OCI-LY7 (cell line): ENCODE data around the gene SESN2. TPM values are rescaled to one million over a fixed set of nuclear protein-coding genes. Genes with fewer than 3 reads are reported as not detected.

ENCODE experiments used
- BruUV-seq: library from RNA; stranded (reverse); fragments of 400-500 nt; replicated peaks from 2 replicates; lab custom pipeline; 2021; lab: Mats Ljungman, UMichigan
- CTCF ChIA-PET: fragments of 300-600 bp; sonication (Branson Sonifier 250); formaldehyde crosslinking; loops from one replicate; lab custom pipeline; 2022; ENCODE audit warnings: antibody characterized with exemption; ENCODE audit not compliant: unreplicated experiment; lab: Charles Lee
- POLR2A ChIA-PET: fragments of 300-600 bp; sonication (Branson Sonifier 250); formaldehyde crosslinking; loops from one replicate; lab custom pipeline; 2022; ENCODE audit warnings: antibody characterized with exemption; lab: Charles Lee
- DNase-seq: peaks from one replicate; pipeline ENCODE4 v3.0.0-alpha.2; 2015; ENCODE audit warnings: low spot score
- H2AFZ ChIP-seq: fragments of 200-600 bp; sonication (generic), shearing (Covaris generic); 2 replicates; pipeline ENCODE4 v1.6.1; 2014; ENCODE audit warnings: mild to moderate bottlenecking, antibody characterized with exemption, low read length, moderate library complexity
- H3K27ac ChIP-seq: fragments of 200-600 bp; sonication (generic); 2 replicates; pipeline ENCODE4 v1.5.1; 2014; ENCODE audit warnings: mixed run types, low read depth, mild to moderate bottlenecking, moderate library complexity, low read length, inconsistent platforms; ENCODE audit not compliant: poor library complexity, severe bottlenecking
- H3K36me3 ChIP-seq: fragments of 200-600 bp; sonication (generic); 2 replicates; pipeline ENCODE4 v1.6.1; 2014; ENCODE audit warnings: mild to moderate bottlenecking, antibody characterized with exemption, low read length, moderate library complexity, mixed read lengths; ENCODE audit not compliant: insufficient read depth
- H3K4me1 ChIP-seq: fragments of 200-600 bp; sonication (generic); 2 replicates; pipeline ENCODE4 v1.5.1; 2014; ENCODE audit warnings: mild to moderate bottlenecking, low read length; ENCODE audit not compliant: insufficient read depth, poor library complexity, severe bottlenecking
- H3K4me2 ChIP-seq: fragments of 200-600 bp; sonication (generic); 2 replicates; pipeline ENCODE4 v1.6.1; 2014; ENCODE audit warnings: mild to moderate bottlenecking, low read length
- H3K4me3 ChIP-seq: fragments of 200-600 bp; sonication (generic); 2 replicates; pipeline ENCODE4 v1.5.1; 2014; ENCODE audit warnings: mild to moderate bottlenecking, low read depth, low read length; ENCODE audit not compliant: poor library complexity, severe bottlenecking
- H3K79me2 ChIP-seq: fragments of 200-600 bp; sonication (generic); 2 replicates; pipeline ENCODE4 v1.6.1; 2016; ENCODE audit warnings: low read depth, mild to moderate bottlenecking, low read length, moderate library complexity, mixed read lengths; ENCODE audit not compliant: insufficient read depth
- H3K9me2 ChIP-seq: fragments of 200-600 bp; sonication (generic); 2 replicates; pipeline ENCODE4 v1.6.1; 2016; ENCODE audit warnings: mild to moderate bottlenecking, low read length, mixed read lengths; ENCODE audit not compliant: insufficient read depth
- H3K9me3 ChIP-seq: fragments of 200-600 bp; sonication (generic); 2 replicates; pipeline ENCODE4 v1.6.1; 2014; ENCODE audit warnings: mild to moderate bottlenecking, mixed run types, low read length, mixed read lengths
- H4K20me1 ChIP-seq: fragments of 200-600 bp; sonication (generic); 2 replicates; pipeline ENCODE4 v1.6.1; 2014; ENCODE audit warnings: mild to moderate bottlenecking, antibody characterized with exemption, low read length, moderate library complexity, mixed read lengths; ENCODE audit not compliant: insufficient read depth
- CTCF ChIP-seq: fragments of 200-600 bp; sonication (generic); conservative IDR thresholded peaks from 2 replicates; pipeline ENCODE4 v1.5.1; 2014; ENCODE audit warnings: mild to moderate bottlenecking, antibody characterized with exemption, low read length, moderate library complexity, mixed read lengths
- EZH2phosphoT487 ChIP-seq: fragments of 200-600 bp; sonication (generic); IDR thresholded peaks from 2 replicates; pipeline ENCODE4 v1.6.1; 2018; ENCODE audit warnings: low read depth, borderline replicate concordance, mild to moderate bottlenecking, mixed run types, antibody characterized with exemption, low read length, moderate library complexity, mixed read lengths
- intact Hi-C: fragments of 100-400 bp; cut with micrococcal nuclease; formaldehyde crosslinking; loops from one replicate; pipeline ENCODE4 v1.10.0; 2022; ENCODE audit not compliant: unreplicated experiment
- total RNA-seq, 2 experiments: library from RNA; depleted of rRNA in 1 of 2; stranded (reverse); fragments of >200 nt in 1 of 2; shearing (Covaris generic) in 1 of 2; gene quantifications; 2 replicates each; pipeline ENCODE4 v1.2.3, GENCODE V29; 2014 to 2022

Gene SESN2
- total RNA-seq, 2 experiments from 2014 or later = 22.8 to 41.2 TPM

- no peak for DNase-seq
- H3K9me2 ChIP-seq = no peaks in the 10 kb centered on the region
- TSS peak; percentile 92 for BruUV-seq
- H3K9me3 ChIP-seq = no peaks in the 10 kb centered on the region
- peaks cover 43% of the 10 kb centered on the region for H3K4me1 ChIP-seq
- H3K36me3 ChIP-seq = no peaks in the 10 kb centered on the region
- POLR2A ChIA-PET = interaction anchor here (0.6 to 7.3 kb wide), 18 partner anchors 9 to 904 kb away, joined by 3 to 71 read pairs (median 4); partner anchors contain the start of genes ATP5IF1, MED18, SESN2 and TAF12
- intact Hi-C loops = loop anchor here (2.0 to 5.0 kb wide), 4 partner anchors 79 to 392 kb away; partner anchors contain the start of genes MED18 and TAF12
- peak overlapping the region; percentile 94; the same call in 1 of the 2 replicates for H2AFZ ChIP-seq
- peak overlapping the region; percentile 49 for H3K4me3 ChIP-seq
- CTCF ChIA-PET = interaction anchor here (0.5 to 1.4 kb wide), 3 partner anchors 11 to 106 kb away, joined by 3 to 5 read pairs (median 3); no protein-coding TSS in a partner anchor
- peak overlapping the region; percentile 88 for H3K27ac ChIP-seq
- no peaks in the 10 kb centered on the region for H4K20me1 ChIP-seq
- peak overlapping the region; percentile 99 for H3K4me2 ChIP-seq
- H3K79me2 ChIP-seq = peaks cover 12% of the 10 kb centered on the region; the same call in 1 of the 2 replicates
- TF ChIP-seq CTCF = no peak
- TF ChIP-seq EZH2phosphoT487 = no peak
These were observed 9.4 kb upstream of the SESN2 start for GRCh38 chr1:28249866-28250295.

- H3K4me1 ChIP-seq = peaks cover 18% of the 10 kb centered on the region
- 0 out of 2 replicates have a peak, but pooled peaks cover 4% of the 10 kb centered on the region for H4K20me1 ChIP-seq
- intact Hi-C loops = no loop called here
- ChIA-PET POLR2A (interaction anchor here (0.6 to 1.3 kb wide), 5 partner anchors 8 to 818 kb away, joined by 3 to 5 read pairs (median 3); no protein-coding TSS in a partner anchor), CTCF (no interaction called here)
- no peaks in the 10 kb centered on the region for H3K9me3 ChIP-seq
- H3K4me2 ChIP-seq = no peak overlapping the region
- H3K27ac ChIP-seq = no peak overlapping the region
- no peak overlapping the region for H3K4me3 ChIP-seq
- DNase-seq = no peak
- no TSS peak for BruUV-seq
- H2AFZ ChIP-seq = 0 out of 2 replicates have a peak overlapping the region, but pooled peaks have one; percentile 8
- TF ChIP-seq CTCF = no peak
- TF ChIP-seq EZH2phosphoT487 = no peak
- H3K9me2 ChIP-seq = no peaks in the 10 kb centered on the region
- H3K79me2 ChIP-seq = peaks cover 13% of the 10 kb centered on the region
- no peaks in the 10 kb centered on the region for H3K36me3 ChIP-seq
These were observed 3.0 kb upstream of the SESN2 start for GRCh38 chr1:28256197-28256827.

GRCh38 chr1:28257736-28258135 is 1.6 kb upstream of the SESN2 start:
- no peaks in the 10 kb centered on the region for H3K9me2 ChIP-seq
- H3K79me2 ChIP-seq = peaks cover 20% of the 10 kb centered on the region
- H2AFZ ChIP-seq = no peak overlapping the region
- intact Hi-C loops = no loop called here
- no peaks in the 10 kb centered on the region for H3K9me3 ChIP-seq
- BruUV-seq = no TSS peak
- H3K4me1 ChIP-seq = peaks cover 24% of the 10 kb centered on the region
- DNase-seq = no peak
- H3K36me3 ChIP-seq = no peaks in the 10 kb centered on the region
- 0 out of 2 replicates have a peak, but pooled peaks cover 4% of the 10 kb centered on the region for H4K20me1 ChIP-seq
- CTCF ChIA-PET = no interaction called here
- H3K4me3 ChIP-seq = no peak overlapping the region
- POLR2A ChIA-PET = interaction anchor here (0.6 to 3.1 kb wide), 10 partner anchors 8 to 85 kb away, joined by 3 to 36 read pairs (median 4); partner anchors contain the start of genes ATP5IF1 and MED18
- H3K27ac ChIP-seq = no peak overlapping the region
- no peak overlapping the region for H3K4me2 ChIP-seq
- TF ChIP-seq EZH2phosphoT487 (no peak), CTCF (no peak)
